GM19438 (cell line): ENCODE measurements around the gene ABCG8.
"Not testable (repeated sequence)": the region's sequence is repeated elsewhere in the genome, so short reads cannot be mapped to it uniquely, and the experiment has no call there.

Experiments
- ATAC-seq: cut with Tn5 transposase; IDR thresholded peaks from one replicate; pipeline ENCODE4 v1.9.1; 2021; ENCODE audit warnings: low read depth; ENCODE audit not compliant: unreplicated experiment

Gene ABCG8

GRCh38 chr2:43899589-43899988, 60.8 kb downstream of the ABCG8 start:
- ATAC-seq = no peak

GRCh38 chr2:43905371-43905803, 66.6 kb downstream of the ABCG8 start:
- no peak for ATAC-seq

GRCh38 chr2:43905871-43906270, 67.1 kb downstream of the ABCG8 start:
- ATAC-seq = no peak

- no peak for ATAC-seq
These were observed 67.8 kb downstream of the ABCG8 start for GRCh38 chr2:43906448-43907109.

GRCh38 chr2:43911136-43911790, 72.5 kb downstream of the ABCG8 start:
- ATAC-seq = not testable (repeated sequence)

- ATAC-seq = no peak
These were observed 85.7 kb downstream of the ABCG8 start for GRCh38 chr2:43924463-43924862.

- ATAC-seq = no peak
These were observed 86.7 kb downstream of the ABCG8 start for GRCh38 chr2:43925431-43925830.

GRCh38 chr2:43927442-43927841, 88.7 kb downstream of the ABCG8 start:
- ATAC-seq = no peak

- ATAC-seq = no peak
These were observed 92.5 kb downstream of the ABCG8 start for GRCh38 chr2:43931293-43931692.
